Measurements from ENCODE around the gene STAP2. TPM values are rescaled to one million over a fixed set of nuclear protein-coding genes. Genes with fewer than 3 reads are reported as not detected.

STAP2 gene
- total and polyA plus RNA-seq, 10 of the 15 experiments (the other 5 are each of a cell fraction or from before 2014, with no cell fraction given), result 0.84 to 22.4 (median 15.2) TPM

DNA sequence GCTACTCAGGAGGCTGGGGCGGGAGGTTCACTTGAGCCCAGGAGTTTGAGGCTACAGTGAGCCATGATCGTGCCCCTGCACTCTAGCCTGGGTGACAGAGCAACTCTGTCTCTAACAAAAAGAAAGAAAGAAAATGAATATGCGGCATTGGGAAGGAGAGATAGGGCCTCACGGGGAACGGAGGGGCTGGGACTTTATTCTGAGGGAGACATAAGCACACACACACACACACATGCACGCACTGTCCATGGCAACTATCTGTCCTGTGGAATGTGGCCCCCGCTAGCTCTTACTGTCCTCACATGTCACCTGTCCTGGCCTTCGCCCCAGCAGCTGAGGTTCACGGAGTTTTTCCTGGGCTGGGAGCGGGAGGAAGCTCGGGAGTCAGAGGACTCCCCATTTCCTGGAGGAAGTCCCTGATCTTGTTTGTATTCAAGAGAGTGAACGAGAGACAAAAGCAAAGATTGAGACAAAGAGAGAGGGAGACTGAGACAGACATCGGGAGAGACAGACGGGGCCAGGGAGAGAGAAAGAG is 654 bp downstream of the STAP2 start (continued):
- TF ChIP-seq, protein P1, sequence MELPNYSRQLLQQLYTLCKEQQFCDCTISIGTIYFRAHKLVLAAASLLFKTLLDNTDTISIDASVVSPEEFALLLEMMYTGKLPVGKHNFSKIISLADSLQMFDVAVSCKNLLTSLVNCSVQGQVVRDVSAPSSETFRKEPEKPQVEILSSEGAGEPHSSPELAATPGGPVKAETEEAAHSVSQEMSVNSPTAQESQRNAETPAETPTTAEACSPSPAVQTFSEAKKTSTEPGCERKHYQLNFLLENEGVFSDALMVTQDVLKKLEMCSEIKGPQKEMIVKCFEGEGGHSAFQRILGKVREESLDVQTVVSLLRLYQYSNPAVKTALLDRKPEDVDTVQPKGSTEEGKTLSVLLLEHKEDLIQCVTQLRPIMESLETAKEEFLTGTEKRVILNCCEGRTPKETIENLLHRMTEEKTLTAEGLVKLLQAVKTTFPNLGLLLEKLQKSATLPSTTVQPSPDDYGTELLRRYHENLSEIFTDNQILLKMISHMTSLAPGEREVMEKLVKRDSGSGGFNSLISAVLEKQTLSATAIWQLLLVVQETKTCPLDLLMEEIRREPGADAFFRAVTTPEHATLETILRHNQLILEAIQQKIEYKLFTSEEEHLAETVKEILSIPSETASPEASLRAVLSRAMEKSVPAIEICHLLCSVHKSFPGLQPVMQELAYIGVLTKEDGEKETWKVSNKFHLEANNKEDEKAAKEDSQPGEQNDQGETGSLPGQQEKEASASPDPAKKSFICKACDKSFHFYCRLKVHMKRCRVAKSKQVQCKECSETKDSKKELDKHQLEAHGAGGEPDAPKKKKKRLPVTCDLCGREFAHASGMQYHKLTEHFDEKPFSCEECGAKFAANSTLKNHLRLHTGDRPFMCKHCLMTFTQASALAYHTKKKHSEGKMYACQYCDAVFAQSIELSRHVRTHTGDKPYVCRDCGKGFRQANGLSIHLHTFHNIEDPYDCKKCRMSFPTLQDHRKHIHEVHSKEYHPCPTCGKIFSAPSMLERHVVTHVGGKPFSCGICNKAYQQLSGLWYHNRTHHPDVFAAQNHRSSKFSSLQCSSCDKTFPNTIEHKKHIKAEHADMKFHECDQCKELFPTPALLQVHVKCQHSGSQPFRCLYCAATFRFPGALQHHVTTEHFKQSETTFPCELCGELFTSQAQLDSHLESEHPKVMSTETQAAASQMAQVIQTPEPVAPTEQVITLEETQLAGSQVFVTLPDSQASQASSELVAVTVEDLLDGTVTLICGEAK (IDR thresholded peaks at IDR 0.05; ENCODE audit: borderline replicate concordance), result no peak
- TF ChIP-seq EGR1 (IDR thresholded peaks at IDR 0.05; ENCODE audit: borderline replicate concordance in 1 of 2, low read depth in 2 of 2, low read length in 2 of 2) (no peak), RUNX3 (IDR thresholded peaks at IDR 0.05; ENCODE audit: low read length) (no peak), STAT1 (conservative IDR thresholded peaks at IDR 0.05) (no peak), TCF3 (IDR thresholded peaks at IDR 0.05; ENCODE audit: borderline replicate concordance, insufficient read depth, low read depth, low read length) (no peak), NBN (IDR thresholded peaks at IDR 0.05) (no peak)
- TF ChIP-seq, protein P2, sequence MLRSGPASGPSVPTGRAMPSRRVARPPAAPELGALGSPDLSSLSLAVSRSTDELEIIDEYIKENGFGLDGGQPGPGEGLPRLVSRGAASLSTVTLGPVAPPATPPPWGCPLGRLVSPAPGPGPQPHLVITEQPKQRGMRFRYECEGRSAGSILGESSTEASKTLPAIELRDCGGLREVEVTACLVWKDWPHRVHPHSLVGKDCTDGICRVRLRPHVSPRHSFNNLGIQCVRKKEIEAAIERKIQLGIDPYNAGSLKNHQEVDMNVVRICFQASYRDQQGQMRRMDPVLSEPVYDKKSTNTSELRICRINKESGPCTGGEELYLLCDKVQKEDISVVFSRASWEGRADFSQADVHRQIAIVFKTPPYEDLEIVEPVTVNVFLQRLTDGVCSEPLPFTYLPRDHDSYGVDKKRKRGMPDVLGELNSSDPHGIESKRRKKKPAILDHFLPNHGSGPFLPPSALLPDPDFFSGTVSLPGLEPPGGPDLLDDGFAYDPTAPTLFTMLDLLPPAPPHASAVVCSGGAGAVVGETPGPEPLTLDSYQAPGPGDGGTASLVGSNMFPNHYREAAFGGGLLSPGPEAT (IDR thresholded peaks at IDR 0.05; ENCODE audit: low read depth), result peak; percentile 27; the same call in 1 of the 2 replicates
- TF ChIP-seq, protein P3, sequence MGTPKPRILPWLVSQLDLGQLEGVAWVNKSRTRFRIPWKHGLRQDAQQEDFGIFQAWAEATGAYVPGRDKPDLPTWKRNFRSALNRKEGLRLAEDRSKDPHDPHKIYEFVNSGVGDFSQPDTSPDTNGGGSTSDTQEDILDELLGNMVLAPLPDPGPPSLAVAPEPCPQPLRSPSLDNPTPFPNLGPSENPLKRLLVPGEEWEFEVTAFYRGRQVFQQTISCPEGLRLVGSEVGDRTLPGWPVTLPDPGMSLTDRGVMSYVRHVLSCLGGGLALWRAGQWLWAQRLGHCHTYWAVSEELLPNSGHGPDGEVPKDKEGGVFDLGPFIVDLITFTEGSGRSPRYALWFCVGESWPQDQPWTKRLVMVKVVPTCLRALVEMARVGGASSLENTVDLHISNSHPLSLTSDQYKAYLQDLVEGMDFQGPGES (IDR thresholded peaks at IDR 0.05), result no peak
- TF ChIP-seq, protein P4, sequence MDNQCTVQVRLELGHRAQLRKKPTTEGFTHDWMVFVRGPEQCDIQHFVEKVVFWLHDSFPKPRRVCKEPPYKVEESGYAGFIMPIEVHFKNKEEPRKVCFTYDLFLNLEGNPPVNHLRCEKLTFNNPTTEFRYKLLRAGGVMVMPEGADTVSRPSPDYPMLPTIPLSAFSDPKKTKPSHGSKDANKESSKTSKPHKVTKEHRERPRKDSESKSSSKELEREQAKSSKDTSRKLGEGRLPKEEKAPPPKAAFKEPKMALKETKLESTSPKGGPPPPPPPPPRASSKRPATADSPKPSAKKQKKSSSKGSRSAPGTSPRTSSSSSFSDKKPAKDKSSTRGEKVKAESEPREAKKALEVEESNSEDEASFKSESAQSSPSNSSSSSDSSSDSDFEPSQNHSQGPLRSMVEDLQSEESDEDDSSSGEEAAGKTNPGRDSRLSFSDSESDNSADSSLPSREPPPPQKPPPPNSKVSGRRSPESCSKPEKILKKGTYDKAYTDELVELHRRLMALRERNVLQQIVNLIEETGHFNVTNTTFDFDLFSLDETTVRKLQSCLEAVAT (IDR thresholded peaks at IDR 0.05), result peak; percentile 51; the same call in 1 of the 2 replicates

Data from GM12878 (cell line).